ENCODE data around the gene URM1. TPM values are rescaled to one million over a fixed set of nuclear protein-coding genes. Genes with fewer than 3 reads are reported as not detected.
A peak's percentile ranks its signal among the peaks of the same experiment; 100 is the strongest.
"Not testable (repeated sequence)": the region's sequence is repeated elsewhere in the genome, so short reads cannot be mapped to it uniquely, and the experiment has no call there.

The URM1 gene
- total and polyA plus RNA-seq, 2 experiments from 2014 or later = 48.0 to 71.0 TPM

GRCh38 chr9:128324401-128324800 is 46.8 kb upstream of the URM1 start:
- no peak overlapping the region for H3K4me3 ChIP-seq
- TF ChIP-seq CTCF (IDR thresholded peaks at IDR 0.05; ENCODE audit: low read depth, low read length) = no peak
- H3K9me3 ChIP-seq (ENCODE audit: low read depth) = no peaks in the 10 kb centered on the region
- H3K27me3 ChIP-seq = no peaks in the 10 kb centered on the region
- no peaks in the 10 kb centered on the region for H3K36me3 ChIP-seq
- no peak overlapping the region for H3K27ac ChIP-seq
- peaks cover 13% of the 10 kb centered on the region for H3K4me1 ChIP-seq (ENCODE audit: low read depth)
- DNase-seq (ENCODE audit: low read depth in 1 of 2, low spot score in 1 of 2) = no peak

GRCh38 chr9:128325629-128326028 is 45.5 kb upstream of the URM1 start:
- Histone ChIP-seq H3K4me1 (ENCODE audit: low read depth) (peaks cover 13% of the 10 kb centered on the region), H3K27me3 (no peaks in the 10 kb centered on the region), H3K27ac (peak overlapping the region; percentile 17), H3K36me3 (no peaks in the 10 kb centered on the region), H3K9me3 (ENCODE audit: low read depth) (no peaks in the 10 kb centered on the region), H3K4me3 (no peak overlapping the region)
- no peak for TF ChIP-seq CTCF (IDR thresholded peaks at IDR 0.05; ENCODE audit: low read depth, low read length)
- no peak for DNase-seq (ENCODE audit: low read depth in 1 of 2, low spot score in 1 of 2)

- DNase-seq (ENCODE audit: low read depth in 1 of 2, low spot score in 1 of 2) = no peak
- no peaks in the 10 kb centered on the region for H3K9me3 ChIP-seq (ENCODE audit: low read depth)
- no peaks in the 10 kb centered on the region for H3K27me3 ChIP-seq
- H3K4me3 ChIP-seq = no peak overlapping the region
- no peaks in the 10 kb centered on the region for H3K4me1 ChIP-seq (ENCODE audit: low read depth)
- H3K36me3 ChIP-seq = peaks cover 3% of the 10 kb centered on the region
- no peak for TF ChIP-seq CTCF (IDR thresholded peaks at IDR 0.05; ENCODE audit: low read depth, low read length)
- H3K27ac ChIP-seq = no peak overlapping the region
Observed at GRCh38 chr9:128333451-128333869, 37.7 kb upstream of the URM1 start.

- Histone ChIP-seq H3K27ac (no peak overlapping the region), H3K4me3 (no peak overlapping the region), H3K27me3 (no peaks in the 10 kb centered on the region), H3K9me3 (ENCODE audit: low read depth) (no peaks in the 10 kb centered on the region), H3K36me3 (peaks cover 3% of the 10 kb centered on the region), H3K4me1 (ENCODE audit: low read depth) (no peaks in the 10 kb centered on the region)
- no peak for TF ChIP-seq CTCF (IDR thresholded peaks at IDR 0.05; ENCODE audit: low read depth, low read length)
- DNase-seq (ENCODE audit: low read depth in 1 of 2, low spot score in 1 of 2) = no peak
Observed at GRCh38 chr9:128335161-128335560, 36.0 kb upstream of the URM1 start.

- no peak for TF ChIP-seq CTCF (IDR thresholded peaks at IDR 0.05; ENCODE audit: low read depth, low read length)
- H3K9me3 ChIP-seq (ENCODE audit: low read depth) = no peaks in the 10 kb centered on the region
- no peak for DNase-seq (ENCODE audit: low read depth in 1 of 2, low spot score in 1 of 2)
- H3K27ac ChIP-seq = no peak overlapping the region
- H3K36me3 ChIP-seq = peaks cover 3% of the 10 kb centered on the region
- no peaks in the 10 kb centered on the region for H3K27me3 ChIP-seq
- no peak overlapping the region for H3K4me3 ChIP-seq
- H3K4me1 ChIP-seq (ENCODE audit: low read depth) = no peaks in the 10 kb centered on the region
Observed at GRCh38 chr9:128335914-128336313, 35.3 kb upstream of the URM1 start.

- TF ChIP-seq CTCF (IDR thresholded peaks at IDR 0.05; ENCODE audit: low read depth, low read length) = no peak
- Histone ChIP-seq H3K9me3 (ENCODE audit: low read depth) (no peaks in the 10 kb centered on the region), H3K27ac (no peak overlapping the region), H3K4me1 (ENCODE audit: low read depth) (no peaks in the 10 kb centered on the region), H3K4me3 (no peak overlapping the region), H3K27me3 (no peaks in the 10 kb centered on the region), H3K36me3 (no peaks in the 10 kb centered on the region)
- no peak for DNase-seq (ENCODE audit: low read depth in 1 of 2, low spot score in 1 of 2)
Observed at GRCh38 chr9:128337936-128338335, 33.2 kb upstream of the URM1 start.

GRCh38 chr9:128338852-128339614 is 32.1 kb upstream of the URM1 start:
- not testable (repeated sequence) for H3K4me3 ChIP-seq; DNase-seq (ENCODE audit: low read depth in 1 of 2, low spot score in 1 of 2); H3K36me3 ChIP-seq; H3K9me3 ChIP-seq (ENCODE audit: low read depth); H3K27ac ChIP-seq; H3K27me3 ChIP-seq; H3K4me1 ChIP-seq (ENCODE audit: low read depth)
